Mesenteric fat pad (tissue), 1 donor: ENCODE measurements around the gene ACP6. TPM values are rescaled to one million over a fixed set of nuclear protein-coding genes. Genes with fewer than 3 reads are reported as not detected.
"Not testable (repeated sequence)": the region's sequence is repeated elsewhere in the genome, so short reads cannot be mapped to it uniquely, and the experiment has no call there.

Source experiments
- DNase-seq: peaks from one replicate; pipeline ENCODE4 v3.0.0-alpha.2; 2020; ENCODE audit warnings: low spot score
- total RNA-seq: library from RNA; stranded (reverse); fragmentation: NEBNext Ultra II Directional; extraction: Animal tissue kit (Norgen Biotek cat#: 25700); gene quantifications from one replicate; pipeline ENCODE4 v1.2.1, GENCODE V29; 2021
- donor health status: DM: yes; HTN: yes; CAD: no.

The ACP6 gene
- total RNA-seq, 1 donor from 2014 or later: 8.0 TPM

DNA sequence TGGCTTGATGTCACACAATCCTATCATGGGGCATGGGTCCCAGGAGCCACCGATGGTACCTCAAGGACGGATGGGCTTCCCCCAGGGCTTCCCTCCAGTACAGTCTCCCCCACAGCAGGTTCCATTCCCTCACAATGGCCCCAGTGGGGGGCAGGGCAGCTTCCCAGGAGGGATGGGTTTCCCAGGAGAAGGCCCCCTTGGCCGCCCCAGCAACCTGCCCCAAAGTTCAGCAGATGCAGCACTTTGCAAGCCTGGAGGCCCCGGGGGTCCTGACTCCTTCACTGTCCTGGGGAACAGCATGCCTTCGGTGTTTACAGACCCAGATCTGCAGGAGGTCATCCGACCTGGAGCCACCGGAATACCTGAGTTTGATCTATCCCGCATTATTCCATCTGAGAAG is 46.3 kb downstream of the ACP6 start:
- DNase-seq: no peak

DNA sequence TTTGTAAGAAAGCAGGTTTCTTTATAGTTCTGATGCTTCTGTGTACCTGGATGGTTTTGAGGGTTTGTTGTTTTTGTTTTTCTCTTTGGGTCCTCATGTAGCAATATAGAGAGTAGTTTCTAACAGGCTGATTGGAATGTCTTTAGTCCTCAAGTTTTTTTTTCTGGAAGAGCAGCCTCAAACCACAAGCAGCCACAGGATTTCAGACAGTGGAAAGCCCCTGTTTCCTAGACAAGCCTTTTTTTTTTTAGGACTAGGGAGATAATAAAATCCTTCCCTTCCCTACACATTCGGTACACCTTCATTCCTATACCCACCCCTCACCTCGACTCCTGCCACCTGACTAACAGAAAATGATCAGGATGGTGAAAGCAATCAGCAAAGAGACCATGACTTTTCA is 47.6 kb downstream of the ACP6 start:
- DNase-seq: no peak

- DNase-seq: no peak
Measured at GRCh38 chr1:147620543-147620942, 49.8 kb downstream of the ACP6 start.

DNA sequence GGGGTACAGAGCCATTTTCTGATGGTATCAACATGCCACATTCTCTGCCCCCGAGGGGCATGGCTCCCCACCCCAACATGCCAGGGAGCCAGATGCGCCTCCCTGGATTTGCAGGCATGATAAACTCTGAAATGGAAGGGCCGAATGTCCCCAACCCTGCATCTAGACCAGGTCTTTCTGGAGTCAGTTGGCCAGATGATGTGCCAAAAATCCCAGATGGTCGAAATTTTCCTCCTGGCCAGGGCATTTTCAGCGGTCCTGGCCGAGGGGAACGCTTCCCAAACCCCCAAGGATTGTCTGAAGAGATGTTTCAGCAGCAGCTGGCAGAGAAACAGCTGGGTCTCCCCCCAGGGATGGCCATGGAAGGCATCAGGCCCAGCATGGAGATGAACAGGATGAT is 50.6 kb downstream of the ACP6 start:
- no peak for DNase-seq

DNA sequence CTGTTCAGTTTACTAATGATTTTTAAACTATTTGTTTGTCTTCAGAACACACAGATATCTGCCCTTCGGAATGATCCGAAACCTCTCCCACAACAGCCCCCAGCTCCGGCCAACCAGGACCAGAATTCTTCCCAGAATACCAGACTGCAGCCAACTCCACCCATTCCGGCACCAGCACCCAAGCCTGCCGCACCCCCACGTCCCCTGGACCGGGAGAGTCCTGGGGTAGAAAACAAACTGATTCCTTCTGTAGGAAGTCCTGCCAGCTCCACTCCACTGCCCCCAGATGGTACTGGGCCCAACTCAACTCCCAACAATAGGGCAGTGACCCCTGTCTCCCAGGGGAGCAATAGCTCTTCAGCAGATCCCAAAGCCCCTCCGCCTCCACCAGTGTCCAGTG is 51.6 kb downstream of the ACP6 start:
- DNase-seq: no peak

- DNase-seq: no peak
Measured at GRCh38 chr1:147618077-147618569, 52.2 kb downstream of the ACP6 start.

DNA sequence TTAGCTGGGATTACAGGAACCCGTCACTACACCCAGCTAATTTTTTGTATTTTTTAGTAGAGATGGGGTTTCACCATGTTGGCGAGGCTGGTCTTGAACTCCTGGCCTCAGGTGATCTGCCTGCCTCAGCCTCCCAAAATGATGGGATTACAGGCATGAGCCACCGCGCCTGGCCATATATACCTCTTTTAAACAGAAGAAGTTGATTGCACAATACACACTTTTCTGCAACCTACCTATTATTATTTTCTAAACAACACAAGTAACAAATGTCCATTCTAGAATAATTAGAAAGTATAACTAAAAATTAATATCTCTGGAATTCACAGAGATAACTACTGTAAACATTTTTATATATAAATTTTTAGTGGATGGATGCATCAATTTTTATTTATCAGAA is 55.4 kb downstream of the ACP6 start:
- DNase-seq: not testable (repeated sequence)

DNA sequence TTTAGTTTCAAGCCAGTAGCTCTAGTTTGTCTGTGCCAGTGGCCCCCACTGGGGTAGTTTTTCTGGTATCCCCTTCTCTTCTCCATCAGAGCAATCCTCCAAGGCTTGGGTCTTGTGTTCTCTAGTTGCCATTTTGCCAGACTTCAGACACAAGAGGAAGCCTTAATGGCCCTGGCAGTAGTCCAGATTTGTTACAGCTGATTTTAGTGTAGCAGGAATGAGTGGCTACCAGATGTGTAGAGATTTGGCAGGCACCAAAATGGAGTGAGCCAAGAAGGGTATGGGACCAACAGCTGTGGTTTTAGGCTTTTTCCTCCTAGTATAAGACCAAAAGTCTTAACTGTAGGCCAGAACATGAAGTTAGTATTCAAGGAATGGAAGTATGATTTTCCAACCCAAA is 56.8 kb downstream of the ACP6 start:
- no peak for DNase-seq

- DNase-seq: no peak
Measured at GRCh38 chr1:147612366-147612765, 58.0 kb downstream of the ACP6 start.

- DNase-seq: no peak
Measured at GRCh38 chr1:147611586-147611985, 58.7 kb downstream of the ACP6 start.

DNA sequence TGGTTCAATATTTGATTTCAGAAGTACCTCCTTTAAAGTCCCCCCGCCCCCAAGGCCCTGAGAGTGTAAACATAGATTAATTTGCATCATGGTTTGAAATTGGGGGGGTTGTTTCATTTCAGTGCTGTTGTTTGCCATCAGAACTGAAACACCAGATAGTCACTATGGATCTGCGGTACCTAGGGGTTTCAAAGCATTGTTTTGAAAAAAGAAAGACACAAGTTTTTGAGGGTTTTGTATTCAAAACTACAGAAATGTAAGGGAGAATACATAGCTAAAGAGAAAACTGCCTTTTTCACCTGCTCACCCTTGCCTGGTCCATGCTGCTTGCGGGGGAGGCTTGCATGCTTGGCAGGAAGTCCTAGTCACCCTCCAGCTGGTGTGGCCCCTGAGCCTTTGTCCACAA is 59.3 kb downstream of the ACP6 start:
- no peak for DNase-seq

DNA sequence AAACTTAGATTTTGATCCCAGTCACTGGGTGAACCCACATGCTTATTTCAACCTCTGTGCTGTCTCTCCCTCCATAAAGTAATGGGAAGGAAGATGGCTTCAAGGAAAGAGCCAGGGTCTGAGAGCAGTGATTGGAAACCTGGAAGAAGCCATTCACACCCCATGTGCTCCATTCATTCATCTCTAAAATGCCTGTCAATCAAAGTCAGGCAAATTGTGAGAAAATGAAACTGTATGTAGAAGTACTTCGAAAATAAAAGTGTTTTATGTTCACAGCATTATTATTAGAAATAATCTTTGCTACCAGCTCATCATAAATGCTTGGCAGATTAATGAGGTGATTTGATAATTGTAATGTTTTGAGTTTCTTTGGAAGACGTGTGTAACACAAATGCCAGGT is 61.0 kb downstream of the ACP6 start:
- no peak for DNase-seq

DNA sequence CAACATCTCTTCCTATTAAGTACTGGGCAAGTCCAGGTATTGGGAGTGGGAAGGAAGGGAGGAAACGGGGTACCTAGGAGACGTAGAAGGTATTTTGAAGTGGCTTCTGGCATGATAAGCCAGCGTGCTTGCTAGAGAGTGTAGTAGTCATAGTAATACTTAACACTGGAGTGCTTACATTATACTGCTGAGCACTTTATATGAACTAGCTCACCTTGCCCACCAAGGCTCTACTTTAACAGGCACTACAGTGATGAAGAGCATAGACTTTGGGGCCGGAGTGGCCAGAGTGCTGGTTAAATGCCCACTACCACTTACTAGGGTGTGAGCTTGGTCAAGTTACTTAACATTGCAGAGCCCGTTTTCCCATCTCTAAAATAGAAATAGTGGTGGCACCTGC is 61.7 kb downstream of the ACP6 start:
- no peak for DNase-seq

DNA sequence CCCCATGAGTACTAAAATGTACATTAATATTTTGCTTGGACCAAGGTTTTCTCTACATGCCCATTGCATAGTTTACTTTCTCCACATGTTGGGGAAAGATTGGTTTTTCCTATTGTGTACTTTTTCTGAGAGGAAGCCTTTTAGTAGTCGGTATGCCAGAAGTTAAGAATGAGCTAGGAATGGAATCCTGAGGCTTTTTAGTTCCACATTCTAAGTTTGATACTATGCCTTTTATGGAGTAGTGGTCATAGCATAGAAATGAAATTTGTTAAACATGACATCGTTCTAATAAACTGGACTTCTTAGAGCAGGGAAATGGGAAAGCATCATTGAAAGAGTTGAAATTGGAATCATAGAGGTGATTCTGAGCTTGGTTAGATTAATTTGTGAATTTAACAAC is 64.7 kb downstream of the ACP6 start:
- DNase-seq: no peak

DNA sequence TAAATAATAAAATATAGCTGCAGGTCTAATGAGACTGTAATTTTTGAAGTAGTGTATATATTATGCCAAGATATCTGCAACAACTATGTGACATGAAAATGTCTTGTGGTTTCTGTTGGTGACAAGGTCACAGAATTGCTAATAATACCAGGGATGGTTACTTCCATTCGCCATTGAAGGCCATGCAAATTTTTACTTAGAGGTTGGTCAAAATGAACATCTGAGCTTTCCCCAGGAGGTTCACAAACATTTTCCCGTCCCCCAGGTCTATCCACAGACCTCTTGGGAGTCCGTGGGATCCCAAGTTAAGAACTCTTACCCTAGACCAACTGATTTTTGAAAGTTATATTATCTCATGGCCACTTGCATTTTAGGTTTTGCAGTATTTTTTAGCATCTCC is 66.3 kb downstream of the ACP6 start:
- DNase-seq: no peak

- no peak for DNase-seq
Measured at GRCh38 chr1:147600119-147601111, 69.9 kb downstream of the ACP6 start.

- DNase-seq: peak; percentile 99
Measured at GRCh38 chr1:147599362-147600118, 70.8 kb downstream of the ACP6 start.

GRCh38 chr1:147598621-147599361 is 71.5 kb downstream of the ACP6 start:
- no peak for DNase-seq

DNA sequence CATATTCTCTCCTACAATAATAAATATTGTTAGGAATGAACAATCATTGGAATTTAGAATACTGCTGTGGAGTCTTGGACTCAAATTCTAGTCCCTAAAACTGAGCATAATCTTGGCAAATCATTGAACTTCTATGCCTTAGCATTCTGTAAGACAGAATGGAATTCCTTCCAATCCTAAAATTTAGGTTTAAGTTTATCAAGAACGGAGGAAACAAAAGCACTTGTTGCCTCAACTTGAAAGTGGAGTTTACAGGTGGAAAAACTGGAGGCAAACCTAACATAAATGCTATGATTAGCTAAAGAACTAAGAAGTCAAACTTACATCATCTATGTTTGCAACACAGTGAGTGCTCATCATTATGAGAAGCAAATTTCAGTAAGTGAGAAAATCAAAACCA is 73.3 kb downstream of the ACP6 start:
- no peak for DNase-seq
